Smooth muscle cell (in vitro differentiated cells): ENCODE data around the gene NLRP10. TPM values are rescaled to one million over a fixed set of nuclear protein-coding genes. Genes with fewer than 3 reads are reported as not detected.

ENCODE experiments used
- DNase-seq: peaks from one replicate; lab custom pipeline; 2025; ENCODE audit not compliant: unreplicated experiment; lab: John Stamatoyannopoulos, UW
- H2AFZ ChIP-seq: fragments of 200-600 bp; sonication (generic); 2 replicates; pipeline ENCODE4 v1.6.0; 2016; ENCODE audit warnings: antibody characterized with exemption, low read depth, mild to moderate bottlenecking
- H3F3A ChIP-seq: fragments of 200-600 bp; sonication (generic); 2 replicates; pipeline ENCODE4 v1.6.0; 2017; ENCODE audit warnings: antibody characterized with exemption, low read depth
- H3K27ac ChIP-seq: fragments of 200-600 bp; sonication (generic); 2 replicates; pipeline ENCODE4 v1.5.1; 2016; ENCODE audit warnings: low read depth, mild to moderate bottlenecking
- H3K27me3 ChIP-seq: fragments of 200-600 bp; sonication (generic); 2 replicates; pipeline ENCODE4 v1.6.1; 2016; ENCODE audit warnings: low read depth, mild to moderate bottlenecking
- H3K36me3 ChIP-seq: fragments of 200-600 bp; sonication (generic); 2 replicates; pipeline ENCODE4 v1.5.1; 2016; ENCODE audit warnings: low read depth
- H3K4me1 ChIP-seq: fragments of 200-600 bp; sonication (generic); 2 replicates; pipeline ENCODE4 v1.5.1; 2016; ENCODE audit warnings: low read depth
- H3K4me2 ChIP-seq: fragments of 200-600 bp; sonication (generic); 2 replicates; pipeline ENCODE4 v1.6.0; 2016; ENCODE audit warnings: mild to moderate bottlenecking
- H3K4me3 ChIP-seq: fragments of 200-600 bp; sonication (generic); 2 replicates; pipeline ENCODE4 v1.5.1; 2016; ENCODE audit warnings: mild to moderate bottlenecking
- H3K79me2 ChIP-seq: fragments of 200-600 bp; sonication (generic); 2 replicates; pipeline ENCODE4 v1.6.0; 2016; ENCODE audit warnings: low read depth, mild to moderate bottlenecking
- H3K9ac ChIP-seq: fragments of 200-600 bp; sonication (generic); 2 replicates; pipeline ENCODE4 v1.6.0; 2016; ENCODE audit warnings: low read depth
- H3K9me3 ChIP-seq: fragments of 200-600 bp; sonication (generic); replicated peaks from 2 replicates; pipeline ENCODE4 v1.5.1; 2016; ENCODE audit warnings: low read depth
- H4K20me1 ChIP-seq: fragments of 200-600 bp; sonication (generic); 2 replicates; pipeline ENCODE4 v1.6.0; 2016; ENCODE audit warnings: low read depth
- CTCF ChIP-seq: fragments of 200-600 bp; sonication (generic); IDR thresholded peaks from 2 replicates; pipeline ENCODE4 v1.5.1; 2017; ENCODE audit warnings: borderline replicate concordance, mild to moderate bottlenecking, antibody characterized with exemption; ENCODE audit not compliant: insufficient read depth, poor library complexity, severe bottlenecking
- WGBS: methylation state at CpG from one replicate; pipeline ENCODE4 v1.1.7; 2016; ENCODE audit warnings: low lambda C conversion rate; 5-methylcytosine and 5-hydroxymethylcytosine counted together
- polyA plus RNA-seq: library from polyadenylated mRNA; unstranded; fragments of >200 nt; fragmentation: Nextera tagmentation; extraction: Ambion mirVana; gene quantifications from 2 replicates; pipeline ENCODE4 v1.2.1, GENCODE V29; 2016
- total RNA-seq: library from RNA; depleted of rRNA; stranded (reverse); fragments of >200 nt; gene quantifications from 2 replicates; pipeline ENCODE4 v1.2.3, GENCODE V29; 2014

The NLRP10 gene
- total and polyA plus RNA-seq, 2 experiments from 2014 or later = 0.59 to 0.81 TPM

- no peaks in the 10 kb centered on the region for H4K20me1 ChIP-seq
- DNase-seq = no peak
- 78% methylated on average over 5 of the region's 5 CpGs for WGBS
Observed at GRCh38 chr11:7977232-7977917, 12.1 kb upstream of the NLRP10 start.

GRCh38 chr11:7974668-7975067 is 9.4 kb upstream of the NLRP10 start:
- H3K36me3 ChIP-seq = no peaks in the 10 kb centered on the region
- no peaks in the 10 kb centered on the region for H3K79me2 ChIP-seq
- 77% methylated on average over 2 of the region's 2 CpGs for WGBS
- H3K27me3 ChIP-seq = no peaks in the 10 kb centered on the region
- H3F3A ChIP-seq = no peaks in the 10 kb centered on the region
- no peak overlapping the region for H3K9ac ChIP-seq
- H2AFZ ChIP-seq = no peak overlapping the region
- DNase-seq = no peak
- H3K27ac ChIP-seq = no peak overlapping the region
- no peaks in the 10 kb centered on the region for H4K20me1 ChIP-seq
- H3K9me3 ChIP-seq = no peaks in the 10 kb centered on the region
- no peak overlapping the region for H3K4me3 ChIP-seq
- H3K4me1 ChIP-seq = no peaks in the 10 kb centered on the region
- TF ChIP-seq CTCF = no peak
- H3K4me2 ChIP-seq = no peak overlapping the region

More at GRCh38 chr11:7977232-7977917, 12.1 kb upstream of the NLRP10 start:
- no peak overlapping the region for H3K9ac ChIP-seq
- no peaks in the 10 kb centered on the region for H3K79me2 ChIP-seq
- H3K9me3 ChIP-seq = no peaks in the 10 kb centered on the region
- H3K4me1 ChIP-seq = no peaks in the 10 kb centered on the region
- no peaks in the 10 kb centered on the region for H3K27me3 ChIP-seq
- no peak overlapping the region for H3K4me3 ChIP-seq
- no peak overlapping the region for H3K4me2 ChIP-seq
- no peak overlapping the region for H3K27ac ChIP-seq
- H2AFZ ChIP-seq = no peak overlapping the region
- no peak for TF ChIP-seq CTCF
- H3K36me3 ChIP-seq = no peaks in the 10 kb centered on the region
- H3F3A ChIP-seq = no peaks in the 10 kb centered on the region

GRCh38 chr11:7973011-7973410 is 7.8 kb upstream of the NLRP10 start:
- H3F3A ChIP-seq = no peaks in the 10 kb centered on the region
- no peak overlapping the region for H3K9ac ChIP-seq
- H3K4me2 ChIP-seq = no peak overlapping the region
- H3K27me3 ChIP-seq = no peaks in the 10 kb centered on the region
- H3K4me3 ChIP-seq = no peak overlapping the region
- no peak for TF ChIP-seq CTCF
- DNase-seq = no peak
- H2AFZ ChIP-seq = no peak overlapping the region
- H3K9me3 ChIP-seq = no peaks in the 10 kb centered on the region
- no peak overlapping the region for H3K27ac ChIP-seq
- no peaks in the 10 kb centered on the region for H3K4me1 ChIP-seq
- 94% methylated on average over 5 of the region's 5 CpGs for WGBS
- H3K79me2 ChIP-seq = no peaks in the 10 kb centered on the region
- H3K36me3 ChIP-seq = no peaks in the 10 kb centered on the region
- no peaks in the 10 kb centered on the region for H4K20me1 ChIP-seq

- H3K27ac ChIP-seq = no peak overlapping the region
- H3K36me3 ChIP-seq = no peaks in the 10 kb centered on the region
- DNase-seq = no peak
- no peaks in the 10 kb centered on the region for H3F3A ChIP-seq
- H3K9ac ChIP-seq = no peak overlapping the region
- H3K79me2 ChIP-seq = no peaks in the 10 kb centered on the region
- TF ChIP-seq CTCF = no peak
- H3K4me1 ChIP-seq = no peaks in the 10 kb centered on the region
- no peak overlapping the region for H3K4me3 ChIP-seq
- no peaks in the 10 kb centered on the region for H3K9me3 ChIP-seq
- no peaks in the 10 kb centered on the region for H3K27me3 ChIP-seq
- H4K20me1 ChIP-seq = no peaks in the 10 kb centered on the region
- H3K4me2 ChIP-seq = no peak overlapping the region
- no peak overlapping the region for H2AFZ ChIP-seq
Observed at GRCh38 chr11:7971846-7972245, 6.6 kb upstream of the NLRP10 start.
